CD14-positive monocyte (primary cell): Measurements from ENCODE around the gene SRC. TPM values are rescaled to one million over a fixed set of nuclear protein-coding genes. Genes with fewer than 3 reads are reported as not detected.

Experiments
- DNase-seq, 3 donors: peaks; one replicate each; pipeline ENCODE4 v3.0.0-alpha.2; 2011 to 2022
- H2AFZ ChIP-seq: 2 replicates; pipeline ENCODE4 v1.6.0; 2012; ENCODE audit warnings: mild to moderate bottlenecking, low read depth, low read length, inconsistent platforms; ENCODE audit not compliant: insufficient read depth, poor library complexity, severe bottlenecking
- H3K27ac ChIP-seq, 2 donors: 1 replicate in 1 of 2; 2 replicates in 1 of 2; pipeline ENCODE4 v1.5.1; 2012 to 2013; ENCODE audit warnings: low read length in 2 of 2, control low read depth in 1 of 2, inconsistent platforms in 1 of 2, low read depth in 1 of 2, mild to moderate bottlenecking in 1 of 2
- H3K27me3 ChIP-seq, 2 donors: one replicate each; pipeline versions ENCODE4 v1.6.0 to v1.6.1; 2011 to 2013; ENCODE audit warnings: low read length in 2 of 2; ENCODE audit not compliant: control insufficient read depth in 2 of 2, insufficient read depth in 2 of 2
- H3K36me3 ChIP-seq, 2 donors: replicated peaks in 1 of 2; 1 replicate in 1 of 2; 2 replicates in 1 of 2; pipeline versions ENCODE4 v1.5.1 to v1.6.1; 2012 to 2013; ENCODE audit warnings: low read length in 2 of 2, control low read depth in 1 of 2, inconsistent platforms in 1 of 2, mild to moderate bottlenecking in 1 of 2; ENCODE audit not compliant: insufficient read depth in 2 of 2, control insufficient read depth in 1 of 2
- H3K4me1 ChIP-seq, 2 donors: 1 replicate in 1 of 2; 2 replicates in 1 of 2; pipeline versions ENCODE4 v1.5.1 to v1.6.1; 2012 to 2013; ENCODE audit warnings: low read length in 2 of 2, control low read depth in 1 of 2, inconsistent platforms in 1 of 2, mild to moderate bottlenecking in 1 of 2, moderate library complexity in 1 of 2; ENCODE audit not compliant: insufficient read depth in 2 of 2, control insufficient read depth in 1 of 2
- H3K4me2 ChIP-seq: replicated peaks from 2 replicates; pipeline ENCODE3; 2012; ENCODE audit warnings: low read length, moderate library complexity, mild to moderate bottlenecking; ENCODE audit not compliant: poor library complexity, severe bottlenecking; ENCODE audit errors: extremely low read depth
- H3K4me3 ChIP-seq, 3 experiments: fragments of 200-600 bp in 1 of 3; sonication (generic) in 1 of 3; replicated peaks in 1 of 3; 1 replicate in 2 of 3; 2 replicates in 1 of 3; pipeline ENCODE4 v1.5.1; 2011 to 2013; ENCODE audit warnings: low read length in 3 of 3, mild to moderate bottlenecking in 3 of 3, control low read depth in 2 of 3, low read depth in 2 of 3, inconsistent platforms in 1 of 3, moderate library complexity in 1 of 3
- H3K79me2 ChIP-seq: 2 replicates; pipeline ENCODE4 v1.6.0; 2012; ENCODE audit warnings: mild to moderate bottlenecking, control low read depth, inconsistent platforms, low read length, moderate library complexity; ENCODE audit not compliant: insufficient read depth
- H3K9ac ChIP-seq: 2 replicates; pipeline ENCODE4 v1.6.0; 2017; ENCODE audit warnings: low read length, mild to moderate bottlenecking; ENCODE audit not compliant: insufficient read depth, poor library complexity, severe bottlenecking
- H3K9me3 ChIP-seq, 2 donors: replicated peaks in 1 of 2; 1 replicate in 1 of 2; 2 replicates in 1 of 2; pipeline versions ENCODE4 v1.5.1 to v1.6.1; 2012 to 2013; ENCODE audit warnings: low read length in 2 of 2, control low read depth in 1 of 2; ENCODE audit not compliant: control insufficient read depth in 1 of 2, insufficient read depth in 1 of 2
- H4K20me1 ChIP-seq: 2 replicates; pipeline ENCODE4 v1.6.0; 2012; ENCODE audit warnings: mild to moderate bottlenecking, low read length, control low read depth, moderate library complexity; ENCODE audit not compliant: insufficient read depth
- H3K27ac Mint-ChIP-seq, 7 donors: one replicate each; pipeline ENCODE4 v1.8.0; 2020; ENCODE audit warnings: mild to moderate bottlenecking in 7 of 7, mixed read lengths in 7 of 7, moderate library complexity in 6 of 7, inconsistent platforms in 2 of 7
- H3K27me3 Mint-ChIP-seq, 3 donors: one replicate each; pipeline ENCODE4 v1.8.0; 2021 to 2022; ENCODE audit warnings: low read depth in 3 of 3, mild to moderate bottlenecking in 3 of 3, mixed read lengths in 3 of 3, moderate library complexity in 3 of 3, inconsistent platforms in 1 of 3
- H3K36me3 Mint-ChIP-seq, 2 donors: one replicate each; pipeline ENCODE4 v1.8.0; 2020; ENCODE audit warnings: mixed read lengths in 2 of 2, inconsistent platforms in 1 of 2, mild to moderate bottlenecking in 1 of 2
- H3K4me1 Mint-ChIP-seq: one replicate; pipeline ENCODE4 v1.8.0; 2020; ENCODE audit warnings: mild to moderate bottlenecking, mixed read lengths
- H3K4me3 Mint-ChIP-seq, 2 donors: one replicate each; pipeline ENCODE4 v1.8.0; 2020; ENCODE audit warnings: mild to moderate bottlenecking in 2 of 2, mixed read lengths in 2 of 2, moderate library complexity in 1 of 2
- H3K9me3 Mint-ChIP-seq, 7 donors: one replicate each; pipeline ENCODE4 v1.8.0; 2020 to 2022; ENCODE audit warnings: mixed read lengths in 7 of 7, mild to moderate bottlenecking in 6 of 7, moderate library complexity in 6 of 7, inconsistent platforms in 2 of 7
- CTCF ChIP-seq: fragments of 200-600 bp; IDR thresholded peaks from one replicate; pipeline ENCODE4 v1.8.0; 2022; ENCODE audit warnings: antibody characterized with exemption, mild to moderate bottlenecking
- WGBS: methylation state at CpG from one replicate; pipeline ENCODE4 v1.1.5; 2013; ENCODE audit warnings: missing lambda C conversion rate; ENCODE audit not compliant: insufficient coverage; 5-methylcytosine and 5-hydroxymethylcytosine counted together
- intact Hi-C, 2 donors: fragments of 100-400 bp; cut with micrococcal nuclease; formaldehyde crosslinking; loops; one replicate each; pipeline versions ENCODE4 v1.15.0 to v1.15.1; 2023
- polyA plus RNA-seq, 3 donors: library from polyadenylated mRNA; depleted of rRNA in 1 of 3; unstranded in 2 of 3; stranded (reverse) in 1 of 3; fragments of 300-500 nt in 2 of 3; fragments of >200 nt in 1 of 3; fragmentation: Illumina TruSeq in 2 of 3; gene quantifications; 1 replicate in 2 of 3; 2 replicates in 1 of 3; pipeline ENCODE4 v1.2.3, GENCODE V29; 2012 to 2021

SRC gene
- polyA plus RNA-seq, 3 donors = 4.9 to 55.1 (median 6.8) TPM

GRCh38 chr20:37342231-37343177, 3.4 kb upstream of the SRC start:
- Histone ChIP-seq H3K36me3 (no peaks in the 10 kb centered on the region), H3K4me3 (no peak overlapping the region), H3K4me1 (peaks cover 26 to 41% of the 10 kb centered on the region in 2 donors), H4K20me1 (no peaks in the 10 kb centered on the region), H3K9me3 (no peaks in the 10 kb centered on the region), H2AFZ (no peak overlapping the region), H3K27ac (no peak overlapping the region), H3K79me2 (peaks cover 4% of the 10 kb centered on the region), H3K4me2 (no peak overlapping the region), H3K27me3 (peaks cover 0 to 9% of the 10 kb centered on the region in 2 donors), H3K9ac (no peak overlapping the region)
- intact Hi-C loops = no loop called here
- TF ChIP-seq CTCF = peak; percentile 22
- no peak overlapping the region for H3K4me3 Mint-ChIP-seq
- peaks cover 4 to 17% (median 14%) of the 10 kb centered on the region in 3 donors for H3K27me3 Mint-ChIP-seq
- peaks cover 27% of the 10 kb centered on the region for H3K4me1 Mint-ChIP-seq
- H3K9me3 Mint-ChIP-seq = no peaks in the 10 kb centered on the region
- peak overlapping the region in 1 of 7 donors; percentile 28 for H3K27ac Mint-ChIP-seq
- 100% methylated on average over 1 of the region's 4 CpGs for WGBS
- DNase-seq = peak in 1 of 3 donors; percentile 75
- peaks cover 5 to 6% of the 10 kb centered on the region in 2 donors for H3K36me3 Mint-ChIP-seq

- Histone ChIP-seq H3K79me2 (peaks cover 8% of the 10 kb centered on the region), H3K9ac (no peak overlapping the region)
- peak overlapping the region in 2 of 7 donors; percentile 18 to 81 for H3K27ac Mint-ChIP-seq
These were observed 2.5 kb upstream of the SRC start for GRCh38 chr20:37343212-37343993.

More at GRCh38 chr20:37343212-37343993, 2.5 kb upstream of the SRC start:
- Mint-ChIP-seq H3K9me3 (no peaks in the 10 kb centered on the region), H3K4me3 (no peak overlapping the region), H3K36me3 (peaks cover 13 to 15% of the 10 kb centered on the region in 2 donors), H3K4me1 (peaks cover 31% of the 10 kb centered on the region), H3K27me3 (peaks cover 6 to 23% (median 14%) of the 10 kb centered on the region in 3 donors)
- DNase-seq = no peak
- Histone ChIP-seq H3K27ac (no peak overlapping the region), H2AFZ (no peak overlapping the region), H3K27me3 (peaks cover 0 to 9% of the 10 kb centered on the region in 2 donors), H3K4me2 (no peak overlapping the region), H4K20me1 (peaks cover 6% of the 10 kb centered on the region), H3K36me3 (no peaks in the 10 kb centered on the region), H3K4me1 (peaks cover 26 to 41% of the 10 kb centered on the region in 2 donors), H3K9me3 (no peaks in the 10 kb centered on the region), H3K4me3 (no peak overlapping the region)
- intact Hi-C loops = no loop called here
- 71% methylated on average over 5 of the region's 12 CpGs for WGBS
- TF ChIP-seq CTCF = no peak
